ENCODE measurements around the gene RHD.
"Not testable (repeated sequence)": the region's sequence is repeated elsewhere in the genome, so short reads cannot be mapped to it uniquely, and the experiment has no call there.

Gene RHD

DNA sequence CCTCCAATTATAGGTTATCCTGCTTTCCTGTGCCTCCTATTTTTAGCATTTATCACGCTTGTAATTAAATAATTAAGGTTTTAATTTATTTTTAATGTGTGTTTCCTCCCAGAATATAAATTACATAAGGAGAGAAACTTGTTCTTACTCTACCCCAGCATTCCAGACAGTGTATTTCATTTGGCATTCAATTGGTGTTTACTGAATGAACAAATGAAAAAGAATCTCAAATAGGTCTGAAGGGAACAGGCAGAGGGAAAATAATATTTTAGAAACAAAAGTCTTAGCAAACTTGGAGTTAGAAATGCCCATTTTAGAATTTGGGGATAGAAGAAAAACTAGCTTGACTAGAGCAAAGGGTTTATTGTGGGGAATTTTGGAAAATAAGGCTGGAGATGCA, 15.1 kb upstream of the RHD start:
- DNase-seq, result no peak

DNA sequence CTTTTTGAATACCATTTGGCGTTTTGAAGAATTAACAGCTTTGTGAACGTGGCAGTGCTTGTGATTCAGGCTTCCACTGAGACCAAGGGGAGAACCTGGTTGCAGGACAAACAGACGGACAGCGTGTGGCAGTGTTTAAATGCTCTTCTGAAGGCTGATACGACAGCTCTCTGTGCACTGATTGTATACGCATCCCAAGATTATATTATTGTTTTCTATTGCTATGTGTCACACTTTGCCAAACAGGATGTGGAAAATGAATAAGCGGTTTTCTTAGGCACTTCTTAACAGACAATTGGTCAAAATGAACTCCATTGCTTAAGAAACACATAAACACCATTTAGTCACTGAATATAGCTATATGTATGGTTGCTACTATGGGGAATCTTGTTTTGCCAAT, 12.5 kb upstream of the RHD start:
- not testable (repeated sequence) for DNase-seq

DNA sequence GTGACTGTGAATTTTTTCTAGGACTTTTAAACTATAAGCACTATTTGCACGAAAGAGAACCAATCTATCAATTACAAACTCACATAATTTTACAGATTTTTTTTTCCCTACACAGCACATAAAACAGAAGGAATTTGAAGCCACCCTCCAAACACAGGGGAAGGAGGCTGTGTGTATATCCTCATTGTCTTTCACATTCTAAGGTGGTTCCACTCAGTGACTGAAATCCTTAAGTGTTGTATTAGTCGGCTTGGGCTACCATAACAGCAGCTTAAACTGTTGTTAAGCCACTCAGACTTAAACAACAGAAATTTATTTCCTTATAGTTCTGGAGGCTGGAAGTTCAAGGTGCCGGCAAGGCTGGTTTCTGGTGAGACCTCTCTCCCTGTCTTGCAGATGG, 12.0 kb upstream of the RHD start:
- DNase-seq, result not testable (repeated sequence)

- not testable (repeated sequence) for DNase-seq
Measured at GRCh38 chr1:25266554-25267287, 5.6 kb upstream of the RHD start.

DNA sequence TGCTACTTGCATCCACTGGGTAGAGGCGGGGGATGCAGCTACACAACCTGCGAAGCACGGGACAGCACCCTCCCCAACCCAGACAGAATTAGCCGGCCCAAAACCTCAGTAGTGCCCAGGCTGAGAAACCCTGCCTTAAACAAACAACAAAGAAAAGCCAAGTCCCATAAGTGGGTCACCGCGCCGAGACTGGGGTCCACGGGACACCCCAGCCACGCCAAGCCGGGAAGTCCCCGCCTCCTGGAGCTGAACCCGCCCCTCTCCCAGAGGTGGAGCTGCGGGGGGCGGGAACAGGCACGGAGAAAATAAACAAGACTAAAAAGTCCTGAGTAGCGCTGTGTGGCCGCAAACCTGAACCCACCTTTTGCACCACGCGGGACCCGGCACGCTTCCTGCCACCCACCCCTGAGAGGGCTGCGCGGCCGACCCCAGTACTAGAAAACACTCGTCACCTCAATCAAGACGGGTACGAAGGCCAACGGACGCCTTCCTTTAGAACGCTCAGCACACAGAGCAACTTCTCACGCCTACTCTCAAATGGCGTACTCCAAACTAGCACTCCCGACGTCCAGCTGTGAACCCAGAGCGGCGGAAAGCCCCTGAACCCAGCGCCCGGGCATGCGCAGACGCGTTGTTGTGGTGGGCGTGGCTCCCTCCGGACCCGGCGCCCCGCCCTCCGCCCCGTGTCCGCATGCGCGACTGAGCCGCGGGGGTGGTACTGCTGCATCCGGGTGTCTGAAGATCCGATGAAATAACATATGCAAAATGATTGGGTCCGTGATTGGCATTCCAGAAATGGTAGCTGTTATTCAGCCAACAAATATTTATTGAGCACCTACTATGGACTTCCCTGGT, 4.8 kb upstream of the RHD start:
- not testable (repeated sequence) for DNase-seq

DNA sequence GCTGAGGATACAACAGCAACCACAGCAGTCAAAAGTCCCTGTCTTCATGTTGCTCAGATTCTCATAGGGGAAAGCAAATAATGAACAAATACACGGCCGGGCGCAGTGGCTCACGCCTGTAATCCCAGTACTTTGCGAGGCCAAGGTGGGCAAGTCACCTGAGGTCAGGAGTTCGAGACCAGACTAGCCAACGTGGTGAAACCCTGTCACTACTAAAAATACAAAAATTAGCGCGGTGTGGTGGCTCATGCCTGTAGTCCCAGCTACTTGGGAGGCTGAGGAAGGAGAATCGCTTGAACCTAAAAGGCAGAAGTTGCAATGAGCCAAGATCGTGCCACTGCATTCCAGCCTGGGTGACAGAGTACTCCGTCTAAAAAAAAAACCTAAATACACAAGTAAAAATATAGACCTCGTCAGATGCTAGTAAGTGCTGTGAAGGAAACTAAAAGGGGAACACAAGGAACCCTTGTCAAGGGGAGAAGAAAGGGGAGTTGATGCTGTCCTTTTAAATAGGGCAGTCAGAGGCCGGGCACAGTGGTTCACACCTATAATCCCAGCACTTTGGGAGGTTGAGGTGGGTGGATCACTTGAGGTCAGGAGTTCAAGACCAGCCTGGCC, 4.1 kb upstream of the RHD start:
- DNase-seq, result not testable (repeated sequence)

GRCh38 chr1:25275648-25276047, 3.3 kb downstream of the RHD start:
- DNase-seq, result not testable (repeated sequence)

DNA sequence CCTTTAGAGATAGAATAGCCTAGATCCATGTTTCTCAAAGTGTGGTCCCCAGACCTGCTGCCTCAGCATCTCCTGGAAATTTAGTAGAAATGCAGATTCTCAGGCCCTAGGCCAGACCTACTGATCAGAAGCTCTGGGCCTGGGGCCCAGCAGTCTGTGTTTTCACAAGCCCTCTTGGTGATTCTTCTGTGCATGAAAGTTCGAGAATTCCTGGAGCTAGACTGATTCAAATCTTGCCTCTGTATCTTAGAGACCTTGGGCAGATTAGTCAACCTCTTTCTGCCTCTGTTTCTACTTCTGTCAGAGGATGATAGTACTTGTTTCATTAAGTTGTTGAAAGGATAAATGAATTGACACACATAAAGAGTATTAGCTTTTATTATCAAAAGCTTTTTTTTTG, 5.0 kb downstream of the RHD start:
- not testable (repeated sequence) for DNase-seq

GRCh38 chr1:25278358-25278757, 6.0 kb downstream of the RHD start:
- not testable (repeated sequence) for DNase-seq

DNA sequence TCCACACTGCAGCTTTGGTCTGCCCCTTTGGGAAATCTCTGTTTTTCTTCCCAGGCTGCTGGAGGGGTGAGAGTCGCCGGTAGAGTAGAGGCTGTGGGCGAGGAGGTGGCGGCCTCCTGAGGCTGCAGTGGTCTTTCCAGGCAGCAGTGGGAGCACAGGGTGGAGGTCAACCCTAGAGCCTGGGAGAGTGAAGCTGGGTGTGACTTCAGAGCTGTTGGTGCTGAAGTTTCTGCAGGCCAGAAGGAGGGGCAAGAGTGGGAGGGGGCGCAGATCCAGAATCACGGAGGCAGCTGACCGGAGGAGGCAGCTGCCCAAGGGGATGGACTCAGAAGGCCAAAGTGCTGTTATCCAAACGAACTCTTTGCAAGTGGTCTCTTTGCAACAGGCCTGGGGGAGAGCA, 6.5 kb downstream of the RHD start:
- not testable (repeated sequence) for DNase-seq

DNA sequence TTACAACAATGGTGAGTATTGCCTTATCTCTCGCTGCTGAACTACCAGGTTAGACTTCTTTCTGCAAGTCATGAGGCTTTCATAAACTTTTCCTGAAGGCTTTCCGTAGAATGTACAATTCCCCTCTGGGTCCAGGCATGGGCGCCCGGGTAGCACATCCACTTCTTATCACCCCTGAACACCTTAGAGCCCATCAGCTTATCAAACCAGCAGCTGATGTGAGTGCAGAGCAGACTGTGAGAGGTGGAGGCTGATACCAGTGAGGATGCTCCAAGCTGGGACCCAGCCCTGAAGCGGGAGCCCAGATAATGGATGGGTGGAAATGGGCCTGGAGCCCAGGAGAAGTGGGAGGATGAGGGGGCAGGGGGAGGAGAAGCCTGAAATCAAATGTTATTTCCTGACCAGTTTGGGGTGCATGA, 7.4 kb downstream of the RHD start:
- not testable (repeated sequence) for DNase-seq

DNA sequence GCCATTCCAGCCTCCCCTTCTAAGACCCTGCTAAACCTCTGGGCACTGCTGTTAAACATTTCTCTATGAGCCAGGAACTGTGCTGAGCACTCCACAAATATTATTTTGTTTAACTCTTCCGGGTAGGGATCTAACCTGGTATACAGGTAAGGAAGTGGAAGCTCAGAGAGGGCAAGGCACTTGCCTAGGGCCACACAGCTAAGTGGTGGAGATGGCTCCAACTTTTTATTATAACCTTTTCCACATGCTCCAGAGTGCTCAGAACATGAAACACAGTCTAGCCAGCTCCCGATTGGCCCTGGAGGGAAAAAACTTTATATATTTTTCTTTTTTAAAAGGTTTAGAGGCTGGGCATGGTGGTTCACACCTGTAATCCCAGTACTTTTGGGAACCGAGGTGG, 13.6 kb downstream of the RHD start:
- not testable (repeated sequence) for DNase-seq

DNA sequence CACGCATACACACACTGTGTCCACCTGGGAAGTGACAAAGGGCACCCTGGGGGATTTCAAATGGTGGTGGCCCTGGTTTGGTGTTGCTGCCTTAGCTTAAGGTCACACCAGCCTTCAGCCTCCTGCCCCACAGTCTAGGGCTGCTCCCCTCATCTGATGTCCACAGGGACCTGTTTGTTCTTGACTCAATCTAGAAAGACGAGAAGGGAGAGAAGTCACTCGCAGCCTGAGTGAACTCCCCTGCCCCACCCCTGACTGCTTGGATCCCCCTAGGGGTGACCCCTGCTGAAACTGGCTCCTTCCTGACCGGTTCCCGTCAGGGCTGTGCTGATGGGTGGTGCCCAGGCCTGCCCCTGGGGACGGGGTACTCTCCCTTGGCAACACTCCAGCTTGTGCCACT, 14.9 kb downstream of the RHD start:
- DNase-seq, result not testable (repeated sequence)

- not testable (repeated sequence) for DNase-seq
Measured at GRCh38 chr1:25288573-25289101, 16.3 kb downstream of the RHD start.

- not testable (repeated sequence) for DNase-seq
Measured at GRCh38 chr1:25290043-25290442, 17.7 kb downstream of the RHD start.

DNA sequence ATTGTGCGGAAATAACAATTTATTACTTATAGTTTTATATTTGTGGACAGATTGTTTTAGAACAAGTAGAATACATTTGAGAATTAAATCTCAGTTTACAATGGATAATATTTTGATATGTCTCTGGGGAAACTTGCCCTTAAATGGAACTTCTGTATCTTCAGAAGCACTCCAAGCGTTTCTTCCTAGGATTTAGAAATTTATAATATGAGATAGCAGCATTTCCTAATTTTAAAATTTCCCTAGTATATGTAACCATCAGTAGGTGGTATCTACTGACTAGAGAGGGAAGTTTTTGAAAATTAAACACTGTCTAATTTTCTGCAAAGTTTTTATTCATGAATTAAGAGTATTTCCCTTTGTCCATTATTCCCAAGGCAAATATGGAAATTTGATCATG, 21.1 kb downstream of the RHD start:
- not testable (repeated sequence) for DNase-seq

GRCh38 chr1:25294889-25295826, 22.8 kb downstream of the RHD start:
- DNase-seq, result not testable (repeated sequence)

DNA sequence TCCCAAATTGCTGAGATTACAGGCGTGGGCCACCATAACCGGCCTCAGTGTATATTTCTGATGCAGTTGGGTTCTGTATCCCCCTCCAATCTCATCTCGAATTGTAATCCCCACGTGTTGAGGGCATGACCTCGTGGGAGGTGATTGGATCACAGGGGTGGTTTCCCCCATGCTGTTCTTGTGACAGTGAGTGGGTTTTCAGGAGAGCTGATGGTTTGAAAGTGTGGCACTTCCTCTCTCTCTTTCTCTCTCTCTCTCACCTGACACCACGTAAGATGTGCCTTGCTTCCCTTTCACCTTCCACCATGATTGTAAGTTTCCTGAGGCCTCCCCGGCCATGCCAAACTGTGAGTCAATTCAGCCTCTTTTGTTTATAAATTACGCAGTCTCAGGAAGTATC, 24.2 kb downstream of the RHD start:
- not testable (repeated sequence) for DNase-seq

- not testable (repeated sequence) for DNase-seq
Measured at GRCh38 chr1:25300729-25301128, 28.4 kb downstream of the RHD start.

GRCh38 chr1:25302330-25302729, 30.0 kb downstream of the RHD start:
- DNase-seq, result not testable (repeated sequence)

GRCh38 chr1:25304936-25305335, 32.6 kb downstream of the RHD start:
- DNase-seq, result not testable (repeated sequence)

GRCh38 chr1:25308168-25308567, 35.9 kb downstream of the RHD start:
- not testable (repeated sequence) for DNase-seq
